SK-N-SH (cell line): ENCODE results near the gene CLDN3. TPM values are rescaled to one million over a fixed set of nuclear protein-coding genes. Genes with fewer than 3 reads are reported as not detected.

Experiments used
- CTCF ChIA-PET: fragments of 300-600, 350-600 bp; formaldehyde crosslinking; extraction: SDS; loops from one replicate; lab custom pipeline; 2021; lab: Yijun Ruan, JAX
- POLR2A ChIA-PET: fragments of 350-600 bp; sonication (Branson Sonifier 250); formaldehyde crosslinking; extraction: SDS; loops from one replicate; lab custom pipeline; 2020; ENCODE audit warnings: antibody characterized with exemption, inconsistent platforms; lab: Yijun Ruan, JAX
- DNase-seq: peaks from one replicate; pipeline ENCODE4 v3.0.0; 2012
- H2AFZ ChIP-seq: fragments of 200-600 bp; sonication (generic); 2 replicates; pipeline ENCODE4 v1.8.1; 2016; ENCODE audit warnings: antibody characterized with exemption, mild to moderate bottlenecking, low read depth
- H3F3A ChIP-seq: fragments of 200-600 bp; sonication (generic); replicated peaks from 2 replicates; pipeline ENCODE3; 2016; ENCODE audit warnings: antibody characterized with exemption, mild to moderate bottlenecking; ENCODE audit not compliant: insufficient read depth
- H3K27ac ChIP-seq, 2 experiments: fragments of 200-500 bp in 1 of 2; fragments of 200-600 bp in 1 of 2; sonication (Bioruptor generic) in 1 of 2; sonication (generic), shearing (Covaris generic) in 1 of 2; 2 replicates each; pipeline versions ENCODE4 v1.5.1 to v1.6.1; 2014 to 2016; ENCODE audit warnings: low read depth in 2 of 2, inconsistent platforms in 1 of 2, low read length in 1 of 2, mild to moderate bottlenecking in 1 of 2, mixed read lengths in 1 of 2
- H3K27me3 ChIP-seq: fragments of 200-600 bp; sonication (generic), shearing (Covaris generic); 2 replicates; pipeline ENCODE4 v1.6.1; 2016; ENCODE audit warnings: mixed run types; ENCODE audit not compliant: insufficient read depth
- H3K36me3 ChIP-seq, 2 experiments: fragments of 200-500 bp in 1 of 2; fragments of 200-600 bp in 1 of 2; sonication (Bioruptor generic) in 1 of 2; sonication (generic) in 1 of 2; replicated peaks in 1 of 2; 2 replicates each; pipeline versions ENCODE3 to v1.5.1; 2014 to 2016; ENCODE audit warnings: low read length in 1 of 2, mild to moderate bottlenecking in 1 of 2; ENCODE audit not compliant: insufficient read depth in 2 of 2, control insufficient read depth in 1 of 2
- H3K4me1 ChIP-seq, 2 experiments: fragments of 200-500 bp in 1 of 2; fragments of 200-600 bp in 1 of 2; sonication (Bioruptor generic) in 1 of 2; sonication (generic), shearing (Covaris generic) in 1 of 2; 2 replicates each; pipeline versions ENCODE4 v1.5.1 to v1.6.1; 2014 to 2016; ENCODE audit warnings: low read depth in 1 of 2, low read length in 1 of 2, mixed run types in 1 of 2; ENCODE audit not compliant: insufficient read depth in 2 of 2, control insufficient read depth in 1 of 2
- H3K4me2 ChIP-seq: fragments of 200-600 bp; sonication (generic), shearing (Covaris generic); 2 replicates; pipeline ENCODE4 v1.6.1; 2017; ENCODE audit warnings: mixed run types
- H3K4me3 ChIP-seq, 2 experiments: fragments of 200-500 bp in 1 of 2; fragments of 200-600 bp in 1 of 2; sonication (Bioruptor generic) in 1 of 2; sonication (generic), shearing (Covaris generic) in 1 of 2; 2 replicates each; pipeline versions ENCODE4 v1.5.1 to v1.8.1; 2014 to 2016; ENCODE audit warnings: low read depth in 2 of 2, inconsistent platforms in 1 of 2, low read length in 1 of 2, mild to moderate bottlenecking in 1 of 2, mixed read lengths in 1 of 2, moderate library complexity in 1 of 2
- H3K79me2 ChIP-seq: fragments of 200-600 bp; sonication (generic); 2 replicates; pipeline ENCODE4 v1.8.1; 2017; ENCODE audit warnings: mild to moderate bottlenecking; ENCODE audit not compliant: insufficient read depth
- H3K9ac ChIP-seq: fragments of 200-600 bp; sonication (generic); 2 replicates; pipeline ENCODE4 v1.6.1; 2017; ENCODE audit warnings: mixed run types
- H3K9me2 ChIP-seq: fragments of 200-600 bp; sonication (generic); 2 replicates; pipeline ENCODE4 v1.6.1; 2017; ENCODE audit warnings: mixed run types
- H3K9me3 ChIP-seq: fragments of 200-600 bp; sonication (generic); 2 replicates; pipeline ENCODE4 v1.6.1; 2017; ENCODE audit warnings: mixed run types, mild to moderate bottlenecking, moderate library complexity
- H4K20me1 ChIP-seq: fragments of 200-600 bp; sonication (generic); 2 replicates; pipeline ENCODE4 v1.6.1; 2017; ENCODE audit warnings: mild to moderate bottlenecking, mixed run types; ENCODE audit not compliant: insufficient read depth
- ELF1 ChIP-seq: IDR thresholded peaks from 2 replicates; pipeline ENCODE4 v1.4.0; 2012
- EP300 ChIP-seq, 2 experiments: IDR thresholded peaks; 2 replicates each; pipeline versions ENCODE4 v1.4.0 to v1.6.1; 2012; ENCODE audit warnings: borderline replicate concordance in 1 of 2, low read depth in 1 of 2, low read length in 1 of 2
- EZH2phosphoT487 ChIP-seq: fragments of 200-600 bp; sonication (generic); IDR thresholded peaks from 2 replicates; pipeline ENCODE4 v1.6.1; 2017; ENCODE audit warnings: low read depth, mixed run types, mild to moderate bottlenecking, antibody characterized with exemption, moderate library complexity, borderline replicate concordance
- FOSL2 ChIP-seq: IDR thresholded peaks from 2 replicates; pipeline ENCODE4 v1.4.0; 2012; ENCODE audit warnings: low read depth, mild to moderate bottlenecking, moderate library complexity, borderline replicate concordance
- FOXM1 ChIP-seq: IDR thresholded peaks from 2 replicates; pipeline ENCODE4 v1.4.0; 2012; ENCODE audit warnings: low read depth, mild to moderate bottlenecking
- GABPA ChIP-seq: IDR thresholded peaks from 2 replicates; pipeline ENCODE4 v1.4.0; 2012; ENCODE audit warnings: low read depth, mild to moderate bottlenecking
- MAX ChIP-seq: IDR thresholded peaks from 2 replicates; pipeline ENCODE4 v1.4.0; 2012; ENCODE audit warnings: low read depth
- MXI1 ChIP-seq: IDR thresholded peaks from 2 replicates; pipeline ENCODE4 v1.6.1; 2012; ENCODE audit warnings: mild to moderate bottlenecking, low read depth, low read length, improper control_type of control experiment
- PBX3 ChIP-seq: IDR thresholded peaks from 2 replicates; pipeline ENCODE4; 2012
- POLR2AphosphoS5 ChIP-seq: IDR thresholded peaks from 2 replicates; pipeline ENCODE4 v1.6.1; 2012; ENCODE audit warnings: low read depth, low read length
- RAD21 ChIP-seq: IDR thresholded peaks from 2 replicates; pipeline ENCODE4 v1.6.1; 2012; ENCODE audit warnings: mild to moderate bottlenecking, low read length
- SIN3A ChIP-seq: IDR thresholded peaks from 2 replicates; pipeline ENCODE4 v1.6.1; 2012; ENCODE audit warnings: low read depth, mild to moderate bottlenecking, low read length, moderate library complexity, borderline replicate concordance
- SMC3 ChIP-seq: IDR thresholded peaks from 2 replicates; pipeline ENCODE4 v1.6.1; 2012; ENCODE audit warnings: low read depth, low read length, improper control_type of control experiment
- TAF1 ChIP-seq: IDR thresholded peaks from 2 replicates; pipeline ENCODE4 v1.6.1; 2012; ENCODE audit warnings: low read depth, mild to moderate bottlenecking, low read length, moderate library complexity, borderline replicate concordance
- USF2 ChIP-seq: fragments of 150-350 bp; IDR thresholded peaks from 2 replicates; pipeline ENCODE4 v1.6.1; 2017; ENCODE audit warnings: antibody characterized with exemption, low read length, low read depth, borderline replicate concordance
- YY1 ChIP-seq: IDR thresholded peaks from 2 replicates; pipeline ENCODE4 v1.4.0; 2012; ENCODE audit warnings: low read depth, mild to moderate bottlenecking
- ZBTB33 ChIP-seq: IDR thresholded peaks from 2 replicates; pipeline ENCODE4 v1.4.0; 2012; ENCODE audit warnings: low read depth, borderline replicate concordance
- WGBS: methylation state at CpG from one replicate; pipeline ENCODE4 v1.1.6; 2017; ENCODE audit warnings: low lambda C conversion rate; 5-methylcytosine and 5-hydroxymethylcytosine counted together
- polyA plus RNA-seq, 3 experiments: library from polyadenylated mRNA; depleted of rRNA; stranded (reverse); fragments of >200 nt; gene quantifications; 2 replicates each; pipeline ENCODE4 v1.2.3, GENCODE V29; 2012
- TF ChIP-seq, protein P1 (sequence below): IDR thresholded peaks from 2 replicates; pipeline ENCODE4 v1.4.0; 2012; ENCODE audit warnings: low read depth, borderline replicate concordance
- TF ChIP-seq, protein P2 (sequence below): IDR thresholded peaks from 2 replicates; pipeline ENCODE4 v1.6.1; 2012; ENCODE audit warnings: mild to moderate bottlenecking, low read depth, low read length, moderate library complexity

Gene CLDN3
- polyA plus RNA-seq, 1 of the 3 experiments (the other 2 are of a cell fraction), result 0.08 TPM

DNA sequence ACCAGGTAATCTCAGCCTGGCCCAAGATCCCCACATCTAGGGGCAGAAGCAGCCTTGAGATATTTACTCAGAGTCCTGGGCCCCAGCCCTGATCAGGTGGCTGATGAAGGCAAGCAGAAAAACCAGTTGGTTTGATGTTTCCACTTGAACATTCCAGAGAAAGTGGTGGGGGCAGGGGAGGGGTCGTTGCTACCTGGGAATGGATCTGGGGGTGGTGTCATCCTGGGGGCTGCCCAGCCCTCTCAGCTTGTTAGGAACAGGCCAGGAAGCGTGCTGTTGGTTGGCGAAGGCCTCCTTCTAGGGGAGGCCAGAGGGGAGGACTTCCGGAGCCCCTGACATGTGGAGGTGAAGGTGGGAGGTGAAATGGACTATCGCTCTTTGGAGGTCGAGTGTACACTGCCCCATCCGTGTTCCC, 27.7 kb downstream of the CLDN3 start:
- CTCF ChIA-PET, result interaction anchor here (0.7 to 6.8 kb wide), 4 partner anchors 7 to 146 kb away, joined by 3 to 52 read pairs (median 12); no protein-coding TSS in a partner anchor
- H3K9ac ChIP-seq, result no peak overlapping the region
- no peak overlapping the region for H3K27ac ChIP-seq

More for the DNA sequence above, 27.7 kb downstream of the CLDN3 start:
- Histone ChIP-seq H4K20me1 (no peaks in the 10 kb centered on the region), H3K4me3 (no peak overlapping the region), H3K9me2 (no peaks in the 10 kb centered on the region), H3F3A (peaks cover 10% of the 10 kb centered on the region), H3K36me3 (peaks cover 2 to 4% of the 10 kb centered on the region in 2 experiments), H3K4me1 (peaks cover 6 to 16% of the 10 kb centered on the region in 2 experiments; a peak in 2 of 4 replicates), H3K9me3 (no peaks in the 10 kb centered on the region), H3K27me3 (no peaks in the 10 kb centered on the region), H3K4me2 (no peak overlapping the region), H2AFZ (no peak overlapping the region), H3K79me2 (peaks cover 13% of the 10 kb centered on the region; the same call in 1 of the 2 replicates)
- no peak for TF ChIP-seq FOXM1
- no peak for TF ChIP-seq MXI1
- TF ChIP-seq SIN3A, result no peak
- TF ChIP-seq EP300 (IDR thresholded peaks at IDR 0.05; ENCODE audit: borderline replicate concordance in 1 of 2, low read depth in 1 of 2, low read length in 1 of 2), result no peak
- TF ChIP-seq ZBTB33, result no peak
- TF ChIP-seq TAF1, result no peak
- TF ChIP-seq ELF1, result no peak
- TF ChIP-seq GABPA, result no peak
- TF ChIP-seq RAD21, result no peak
- TF ChIP-seq YY1, result no peak
- TF ChIP-seq USF2, result no peak
- no peak for TF ChIP-seq EZH2phosphoT487
- TF ChIP-seq, protein P1, sequence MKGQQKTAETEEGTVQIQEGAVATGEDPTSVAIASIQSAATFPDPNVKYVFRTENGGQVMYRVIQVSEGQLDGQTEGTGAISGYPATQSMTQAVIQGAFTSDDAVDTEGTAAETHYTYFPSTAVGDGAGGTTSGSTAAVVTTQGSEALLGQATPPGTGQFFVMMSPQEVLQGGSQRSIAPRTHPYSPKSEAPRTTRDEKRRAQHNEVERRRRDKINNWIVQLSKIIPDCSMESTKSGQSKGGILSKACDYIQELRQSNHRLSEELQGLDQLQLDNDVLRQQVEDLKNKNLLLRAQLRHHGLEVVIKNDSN, result no peak
- TF ChIP-seq, protein P2, sequence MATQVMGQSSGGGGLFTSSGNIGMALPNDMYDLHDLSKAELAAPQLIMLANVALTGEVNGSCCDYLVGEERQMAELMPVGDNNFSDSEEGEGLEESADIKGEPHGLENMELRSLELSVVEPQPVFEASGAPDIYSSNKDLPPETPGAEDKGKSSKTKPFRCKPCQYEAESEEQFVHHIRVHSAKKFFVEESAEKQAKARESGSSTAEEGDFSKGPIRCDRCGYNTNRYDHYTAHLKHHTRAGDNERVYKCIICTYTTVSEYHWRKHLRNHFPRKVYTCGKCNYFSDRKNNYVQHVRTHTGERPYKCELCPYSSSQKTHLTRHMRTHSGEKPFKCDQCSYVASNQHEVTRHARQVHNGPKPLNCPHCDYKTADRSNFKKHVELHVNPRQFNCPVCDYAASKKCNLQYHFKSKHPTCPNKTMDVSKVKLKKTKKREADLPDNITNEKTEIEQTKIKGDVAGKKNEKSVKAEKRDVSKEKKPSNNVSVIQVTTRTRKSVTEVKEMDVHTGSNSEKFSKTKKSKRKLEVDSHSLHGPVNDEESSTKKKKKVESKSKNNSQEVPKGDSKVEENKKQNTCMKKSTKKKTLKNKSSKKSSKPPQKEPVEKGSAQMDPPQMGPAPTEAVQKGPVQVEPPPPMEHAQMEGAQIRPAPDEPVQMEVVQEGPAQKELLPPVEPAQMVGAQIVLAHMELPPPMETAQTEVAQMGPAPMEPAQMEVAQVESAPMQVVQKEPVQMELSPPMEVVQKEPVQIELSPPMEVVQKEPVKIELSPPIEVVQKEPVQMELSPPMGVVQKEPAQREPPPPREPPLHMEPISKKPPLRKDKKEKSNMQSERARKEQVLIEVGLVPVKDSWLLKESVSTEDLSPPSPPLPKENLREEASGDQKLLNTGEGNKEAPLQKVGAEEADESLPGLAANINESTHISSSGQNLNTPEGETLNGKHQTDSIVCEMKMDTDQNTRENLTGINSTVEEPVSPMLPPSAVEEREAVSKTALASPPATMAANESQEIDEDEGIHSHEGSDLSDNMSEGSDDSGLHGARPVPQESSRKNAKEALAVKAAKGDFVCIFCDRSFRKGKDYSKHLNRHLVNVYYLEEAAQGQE, result no peak
- no peak for TF ChIP-seq FOSL2
- no peak for TF ChIP-seq SMC3
- TF ChIP-seq POLR2AphosphoS5, result no peak
- TF ChIP-seq MAX, result no peak
- no peak for TF ChIP-seq PBX3
- POLR2A ChIA-PET, result no interaction called here
- 86% methylated on average over 7 of the region's 7 CpGs for WGBS
- DNase-seq, result no peak
